ENCODE results near the gene BAD. TPM values are rescaled to one million over a fixed set of nuclear protein-coding genes. Genes with fewer than 3 reads are reported as not detected.

The BAD gene
- total and polyA plus RNA-seq, 2 donors: 64.1 to 65.8 TPM

DNA sequence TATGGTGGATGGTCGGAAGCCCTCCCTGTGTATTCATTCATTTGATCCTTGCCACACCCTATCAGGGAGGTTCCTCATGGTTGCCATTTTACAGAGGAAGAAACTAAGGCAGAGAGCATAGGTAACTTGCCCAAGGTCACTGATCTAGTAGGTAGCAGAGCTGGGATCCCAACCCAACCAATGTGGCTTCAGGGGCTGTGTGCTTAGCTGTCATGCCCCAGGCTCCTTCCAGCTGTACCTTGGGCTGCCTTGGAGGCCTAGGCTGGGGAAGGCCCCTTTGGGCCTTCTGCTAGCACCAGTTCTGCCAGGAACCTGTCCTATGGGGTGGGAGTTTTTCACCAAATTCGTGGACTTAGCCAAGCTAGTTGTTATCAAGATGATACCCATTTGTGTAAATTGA lies 8.6 kb downstream of the BAD start:
- H3K4me3 ChIP-seq (ENCODE audit: low read length in 2 of 2): no peak overlapping the region
- no peak for DNase-seq (ENCODE audit: low read depth in 6 of 9, low spot score in 9 of 9)
- H3K36me3 ChIP-seq (ENCODE audit: control insufficient read depth in 2 of 2, insufficient read depth in 2 of 2, low read length in 1 of 2): peaks cover 22 to 28% of the 10 kb centered on the region in 2 donors
- peaks cover 0 to 8% of the 10 kb centered on the region in 2 donors for H3K4me1 ChIP-seq (ENCODE audit: control insufficient read depth in 2 of 2, insufficient read depth in 2 of 2, low read length in 2 of 2)
- 98% methylated on average over 2 of the region's 2 CpGs for WGBS
- no peaks in the 10 kb centered on the region for H3K27me3 ChIP-seq (ENCODE audit: control insufficient read depth in 2 of 2, insufficient read depth in 1 of 2, low read length in 1 of 2)
- no peaks in the 10 kb centered on the region for H3K9me3 ChIP-seq (ENCODE audit: control insufficient read depth in 2 of 2, insufficient read depth in 1 of 2, low read length in 1 of 2)
- no peak overlapping the region for H3K27ac ChIP-seq (ENCODE audit: low read depth in 1 of 2, low read length in 1 of 2)

GRCh38 chr11:64275031-64275800 lies 9.2 kb downstream of the BAD start:
- no peak for DNase-seq (ENCODE audit: low read depth in 6 of 9, low spot score in 9 of 9)
- Histone ChIP-seq H3K4me3 (ENCODE audit: low read length in 2 of 2) (no peak overlapping the region), H3K27me3 (ENCODE audit: control insufficient read depth in 2 of 2, insufficient read depth in 1 of 2, low read length in 1 of 2) (no peaks in the 10 kb centered on the region), H3K27ac (ENCODE audit: low read depth in 1 of 2, low read length in 1 of 2) (no peak overlapping the region), H3K4me1 (ENCODE audit: control insufficient read depth in 2 of 2, insufficient read depth in 2 of 2, low read length in 2 of 2) (peaks cover 0 to 14% of the 10 kb centered on the region in 2 donors), H3K9me3 (ENCODE audit: control insufficient read depth in 2 of 2, insufficient read depth in 1 of 2, low read length in 1 of 2) (peaks cover 0 to 3% of the 10 kb centered on the region in 2 donors), H3K36me3 (ENCODE audit: control insufficient read depth in 2 of 2, insufficient read depth in 2 of 2, low read length in 1 of 2) (peaks cover 22 to 28% of the 10 kb centered on the region in 2 donors)
- 98% methylated on average over 15 of the region's 15 CpGs for WGBS

GRCh38 chr11:64269540-64270220 lies 14.8 kb downstream of the BAD start:
- H3K9me3 ChIP-seq (ENCODE audit: control insufficient read depth in 2 of 2, insufficient read depth in 1 of 2, low read length in 1 of 2): peaks cover 0 to 5% of the 10 kb centered on the region in 2 donors
- peaks cover 5 to 9% of the 10 kb centered on the region in 2 donors for H3K36me3 ChIP-seq (ENCODE audit: control insufficient read depth in 2 of 2, insufficient read depth in 2 of 2, low read length in 1 of 2)
- WGBS: under 1% methylated on average over 58 of the region's 58 CpGs
- peak overlapping the region; percentile 95 to 98 for H3K27ac ChIP-seq (ENCODE audit: low read depth in 1 of 2, low read length in 1 of 2)
- peak overlapping the region; percentile 78 to 83 for H3K4me3 ChIP-seq (ENCODE audit: low read length in 2 of 2)
- peak; percentile 97 to 99 (median 98) for DNase-seq (ENCODE audit: low read depth in 6 of 9, low spot score in 9 of 9)
- no peaks in the 10 kb centered on the region for H3K27me3 ChIP-seq (ENCODE audit: control insufficient read depth in 2 of 2, insufficient read depth in 1 of 2, low read length in 1 of 2)
- peaks cover 9 to 32% of the 10 kb centered on the region in 2 donors for H3K4me1 ChIP-seq (ENCODE audit: control insufficient read depth in 2 of 2, insufficient read depth in 2 of 2, low read length in 2 of 2)

DNA sequence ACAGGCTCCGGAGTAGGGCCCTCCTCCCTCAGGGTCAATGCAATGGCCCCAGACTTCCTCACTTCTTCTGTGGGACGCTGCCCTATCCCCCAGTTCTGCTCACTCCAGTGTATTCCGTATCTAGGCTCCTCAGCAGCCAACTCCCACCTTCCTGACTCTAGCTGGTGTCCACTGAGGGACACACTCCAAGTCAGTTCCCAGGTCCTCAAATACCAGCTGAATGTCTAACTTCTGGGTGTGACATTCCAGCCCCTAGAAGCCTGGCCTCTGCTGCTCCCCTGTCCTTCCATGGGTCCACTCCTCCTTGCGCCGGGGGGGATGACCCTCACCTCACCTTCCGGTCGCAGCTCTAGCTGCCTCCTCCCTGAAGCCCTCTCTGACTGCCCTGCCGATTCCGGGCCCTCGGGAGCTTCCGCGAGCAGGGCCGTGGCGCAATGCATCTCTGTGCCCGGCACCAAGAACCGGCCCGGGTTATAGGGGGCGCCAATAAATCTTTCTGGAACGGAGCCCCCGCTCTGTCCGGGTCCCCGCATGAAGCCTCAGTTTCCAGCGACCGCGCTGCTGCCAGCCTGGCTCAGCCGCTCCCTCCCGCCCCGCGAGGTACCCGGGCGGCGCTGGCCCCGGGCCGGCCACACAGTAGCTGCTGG lies 15.4 kb downstream of the BAD start:
- peak in 2 of 9 donors; percentile 35 to 43 for DNase-seq (ENCODE audit: low read depth in 6 of 9, low spot score in 9 of 9)
- Histone ChIP-seq H3K27me3 (ENCODE audit: control insufficient read depth in 2 of 2, insufficient read depth in 1 of 2, low read length in 1 of 2) (no peaks in the 10 kb centered on the region), H3K27ac (ENCODE audit: low read depth in 1 of 2, low read length in 1 of 2) (peak overlapping the region; percentile 95 to 98), H3K36me3 (ENCODE audit: control insufficient read depth in 2 of 2, insufficient read depth in 2 of 2, low read length in 1 of 2) (peaks cover 5 to 9% of the 10 kb centered on the region in 2 donors), H3K4me1 (ENCODE audit: control insufficient read depth in 2 of 2, insufficient read depth in 2 of 2, low read length in 2 of 2) (peaks cover 9 to 32% of the 10 kb centered on the region in 2 donors), H3K9me3 (ENCODE audit: control insufficient read depth in 2 of 2, insufficient read depth in 1 of 2, low read length in 1 of 2) (peaks cover 0 to 5% of the 10 kb centered on the region in 2 donors), H3K4me3 (ENCODE audit: low read length in 2 of 2) (peak overlapping the region; percentile 78 to 83)
- WGBS: 5% methylated on average over 34 of the region's 34 CpGs

DNA sequence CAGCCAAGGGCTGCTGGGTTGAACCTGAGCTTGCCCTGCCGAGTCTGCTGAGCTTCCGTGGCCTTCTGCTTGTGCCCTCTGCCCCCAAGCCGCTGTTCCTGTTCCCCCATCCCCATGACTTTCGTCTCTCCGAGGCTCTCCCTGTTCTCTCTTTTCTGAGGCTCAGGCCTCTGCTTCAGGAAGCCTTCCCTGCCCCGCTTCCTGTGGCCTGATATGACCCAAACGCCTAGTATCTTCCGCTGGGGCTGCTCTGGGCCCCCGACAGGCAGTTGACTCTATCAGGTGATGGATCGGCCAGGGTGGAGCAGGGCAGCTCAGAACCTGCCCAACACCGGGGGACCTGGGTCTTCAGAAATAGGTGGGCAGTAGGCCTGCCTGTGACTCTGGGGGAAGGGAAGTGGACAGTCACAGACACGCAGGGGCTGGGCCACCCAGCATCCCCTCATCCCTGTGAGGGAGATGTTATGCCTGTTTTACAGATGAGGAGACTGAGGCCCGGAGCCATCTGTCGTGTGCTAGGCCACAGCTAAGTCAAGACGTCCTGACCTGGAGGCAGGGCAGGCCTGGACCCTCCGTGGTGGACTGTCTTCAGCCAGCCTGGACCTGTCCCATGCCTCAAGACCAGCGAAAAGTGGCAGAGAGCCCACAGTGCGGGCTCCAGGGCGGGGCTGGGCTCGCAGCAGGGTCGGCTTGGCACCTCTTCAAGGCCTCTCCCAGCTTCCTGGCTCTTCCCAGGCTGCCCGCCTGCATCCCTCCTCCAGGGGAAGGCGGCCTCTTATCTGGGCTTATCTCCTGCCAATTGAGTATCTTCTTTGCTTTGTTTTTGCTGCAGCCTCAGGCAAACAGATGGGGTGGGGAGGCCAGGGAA lies 16.2 kb downstream of the BAD start:
- peaks cover 9 to 32% of the 10 kb centered on the region in 2 donors for H3K4me1 ChIP-seq (ENCODE audit: control insufficient read depth in 2 of 2, insufficient read depth in 2 of 2, low read length in 2 of 2)
- H3K27me3 ChIP-seq (ENCODE audit: control insufficient read depth in 2 of 2, insufficient read depth in 1 of 2, low read length in 1 of 2): no peaks in the 10 kb centered on the region
- WGBS: 70% methylated on average over 23 of the region's 23 CpGs
- DNase-seq (ENCODE audit: low read depth in 6 of 9, low spot score in 9 of 9): no peak
- H3K36me3 ChIP-seq (ENCODE audit: control insufficient read depth in 2 of 2, insufficient read depth in 2 of 2, low read length in 1 of 2): peaks cover 5 to 9% of the 10 kb centered on the region in 2 donors
- H3K4me3 ChIP-seq (ENCODE audit: low read length in 2 of 2): peak overlapping the region; percentile 78 to 83
- peaks cover 0 to 5% of the 10 kb centered on the region in 2 donors for H3K9me3 ChIP-seq (ENCODE audit: control insufficient read depth in 2 of 2, insufficient read depth in 1 of 2, low read length in 1 of 2)
- H3K27ac ChIP-seq (ENCODE audit: low read depth in 1 of 2, low read length in 1 of 2): peak overlapping the region; percentile 95 to 98

DNA sequence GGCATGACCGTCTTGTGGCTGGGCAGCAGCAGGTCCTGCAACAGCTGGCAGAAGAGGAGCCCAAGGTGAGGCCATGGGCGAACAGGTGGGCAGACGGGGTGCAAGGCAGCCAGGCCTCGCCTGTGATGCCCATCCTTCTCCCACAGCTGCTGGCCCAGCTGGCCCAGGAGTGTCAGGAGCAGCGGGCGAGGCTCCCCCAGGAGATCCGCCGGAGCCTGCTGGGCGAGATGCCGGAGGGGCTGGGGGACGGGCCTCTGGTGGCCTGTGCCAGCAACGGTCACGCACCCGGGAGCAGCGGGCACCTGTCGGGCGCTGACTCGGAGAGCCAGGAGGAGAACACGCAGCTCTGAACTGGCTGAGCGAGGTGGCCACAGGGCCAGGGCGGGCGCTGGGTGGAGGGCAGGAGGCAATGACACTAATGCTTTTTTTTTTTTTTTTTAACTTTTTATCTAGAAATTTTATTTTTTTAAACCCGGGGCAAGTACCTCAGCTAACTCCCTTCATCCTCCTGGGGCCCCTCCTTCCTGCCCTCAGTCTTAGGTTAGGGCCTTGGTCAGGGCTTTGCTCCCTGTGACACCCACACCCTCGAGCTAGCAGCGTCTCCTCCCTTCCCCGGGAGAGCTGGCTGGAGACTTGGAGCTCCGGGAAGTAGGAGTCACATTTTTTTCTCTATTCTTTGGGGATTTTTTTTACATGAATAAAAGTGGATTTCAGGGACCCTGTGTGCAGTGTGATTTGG lies 17.1 kb downstream of the BAD start:
- no peak overlapping the region for H3K4me3 ChIP-seq (ENCODE audit: low read length in 2 of 2)
- WGBS: 92% methylated on average over 27 of the region's 27 CpGs

DNA sequence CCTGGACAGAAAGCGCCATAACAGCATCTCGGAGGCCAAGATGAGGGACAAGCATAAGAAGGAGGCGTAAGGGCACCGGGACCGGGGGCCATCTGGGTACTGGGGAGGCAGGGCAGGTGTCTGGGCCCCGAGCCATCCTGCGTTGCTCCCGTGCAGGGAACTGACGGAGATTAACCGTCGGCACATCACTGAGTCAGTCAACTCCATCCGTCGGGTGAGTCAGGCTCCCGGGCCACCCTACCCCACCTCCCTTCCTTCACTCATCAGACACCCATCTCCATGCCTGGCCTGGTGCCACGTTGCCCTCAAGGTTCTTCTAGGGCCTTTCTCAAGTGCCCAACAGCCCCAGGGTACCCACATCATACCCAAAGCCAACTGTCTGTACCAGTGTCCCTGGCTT lies 18.1 kb downstream of the BAD start:
- H3K4me1 ChIP-seq (ENCODE audit: control insufficient read depth in 2 of 2, insufficient read depth in 2 of 2, low read length in 2 of 2): peaks cover 9 to 24% of the 10 kb centered on the region in 2 donors
- H3K9me3 ChIP-seq (ENCODE audit: control insufficient read depth in 2 of 2, insufficient read depth in 1 of 2, low read length in 1 of 2): peaks cover 0 to 5% of the 10 kb centered on the region in 2 donors
- no peaks in the 10 kb centered on the region for H3K27me3 ChIP-seq (ENCODE audit: control insufficient read depth in 2 of 2, insufficient read depth in 1 of 2, low read length in 1 of 2)
- no peak overlapping the region for H3K27ac ChIP-seq (ENCODE audit: low read depth in 1 of 2, low read length in 1 of 2)
- no peak for DNase-seq (ENCODE audit: low read depth in 6 of 9, low spot score in 9 of 9)
- 97% methylated on average over 15 of the region's 15 CpGs for WGBS
- no peak overlapping the region for H3K4me3 ChIP-seq (ENCODE audit: low read length in 2 of 2)
- peaks cover 16 to 20% of the 10 kb centered on the region in 2 donors for H3K36me3 ChIP-seq (ENCODE audit: control insufficient read depth in 2 of 2, insufficient read depth in 2 of 2, low read length in 1 of 2)

More for the DNA sequence above, 17.1 kb downstream of the BAD start:
- Histone ChIP-seq H3K27ac (ENCODE audit: low read depth in 1 of 2, low read length in 1 of 2) (no peak overlapping the region), H3K9me3 (ENCODE audit: control insufficient read depth in 2 of 2, insufficient read depth in 1 of 2, low read length in 1 of 2) (peaks cover 0 to 5% of the 10 kb centered on the region in 2 donors), H3K27me3 (ENCODE audit: control insufficient read depth in 2 of 2, insufficient read depth in 1 of 2, low read length in 1 of 2) (no peaks in the 10 kb centered on the region), H3K4me1 (ENCODE audit: control insufficient read depth in 2 of 2, insufficient read depth in 2 of 2, low read length in 2 of 2) (peaks cover 9 to 32% of the 10 kb centered on the region in 2 donors), H3K36me3 (ENCODE audit: control insufficient read depth in 2 of 2, insufficient read depth in 2 of 2, low read length in 1 of 2) (peaks cover 13 to 17% of the 10 kb centered on the region in 2 donors)
- DNase-seq (ENCODE audit: low read depth in 6 of 9, low spot score in 9 of 9): no peak

Data from thymus (tissue), 11 donors.